Measurements from ENCODE around the gene HDAC1.

HDAC1 gene

GRCh38 chr1:32377541-32378220 lies 85.8 kb downstream of the HDAC1 start:
- no peak for DNase-seq

- DNase-seq: no peak
Measured at GRCh38 chr1:32380057-32380456, 88.2 kb downstream of the HDAC1 start.
